HG03280 (cell line): ENCODE measurements around the gene LAMTOR4.

Source experiments
- ATAC-seq: cut with Tn5 transposase; IDR thresholded peaks from one replicate; pipeline ENCODE4 v1.9.1; 2021; ENCODE audit warnings: mild to moderate bottlenecking, moderate library complexity; ENCODE audit not compliant: unreplicated experiment

LAMTOR4 gene

DNA sequence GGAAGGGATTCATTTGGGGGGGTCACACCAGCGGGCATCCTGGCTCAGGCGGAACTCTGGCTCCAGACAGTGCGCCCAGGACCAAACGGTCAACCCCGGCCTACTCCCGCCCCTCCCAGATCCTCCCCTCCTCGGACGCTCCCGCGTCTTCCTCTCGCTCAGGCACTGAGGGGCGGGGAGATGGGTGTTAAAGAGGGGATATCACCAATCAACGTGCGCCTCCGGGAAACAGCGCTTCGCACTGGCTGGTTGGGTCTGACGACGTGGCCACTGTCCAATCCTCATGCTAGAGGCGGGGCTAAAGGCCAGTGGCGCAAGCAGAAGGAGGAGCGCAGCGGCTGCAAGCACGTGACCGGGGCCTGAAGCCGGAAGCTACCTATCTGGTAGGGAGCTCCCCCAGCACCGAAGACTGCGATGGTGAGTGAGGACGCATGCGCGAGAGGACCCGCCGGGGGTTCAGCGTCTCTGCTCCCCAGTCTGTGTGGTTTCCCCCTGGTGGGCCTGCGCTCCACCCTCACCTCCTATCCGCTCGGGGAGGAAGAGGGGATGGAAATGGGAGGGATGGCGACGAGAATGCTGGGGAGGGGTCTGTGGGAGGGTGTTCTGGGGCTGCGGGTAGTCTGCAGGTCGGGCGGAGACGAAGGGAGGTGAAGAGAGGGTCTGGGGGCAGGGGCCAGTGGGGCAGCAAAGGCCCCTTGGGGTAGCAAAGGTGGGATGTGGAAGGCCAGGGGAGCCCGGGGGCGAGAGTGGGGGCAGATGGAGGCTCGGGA lies at the start of gene LAMTOR4:
Gene LAMTOR4, plus strand, starts transcription at position 360 of the 770 bp plus-strand sequence. Its CDS starts 55 bp downstream, at position 415.
- ATAC-seq = peak; percentile 99

- no peak for ATAC-seq
These were observed 49.3 kb upstream of the LAMTOR4 start for GRCh38 chr7:100099452-100099851.

DNA sequence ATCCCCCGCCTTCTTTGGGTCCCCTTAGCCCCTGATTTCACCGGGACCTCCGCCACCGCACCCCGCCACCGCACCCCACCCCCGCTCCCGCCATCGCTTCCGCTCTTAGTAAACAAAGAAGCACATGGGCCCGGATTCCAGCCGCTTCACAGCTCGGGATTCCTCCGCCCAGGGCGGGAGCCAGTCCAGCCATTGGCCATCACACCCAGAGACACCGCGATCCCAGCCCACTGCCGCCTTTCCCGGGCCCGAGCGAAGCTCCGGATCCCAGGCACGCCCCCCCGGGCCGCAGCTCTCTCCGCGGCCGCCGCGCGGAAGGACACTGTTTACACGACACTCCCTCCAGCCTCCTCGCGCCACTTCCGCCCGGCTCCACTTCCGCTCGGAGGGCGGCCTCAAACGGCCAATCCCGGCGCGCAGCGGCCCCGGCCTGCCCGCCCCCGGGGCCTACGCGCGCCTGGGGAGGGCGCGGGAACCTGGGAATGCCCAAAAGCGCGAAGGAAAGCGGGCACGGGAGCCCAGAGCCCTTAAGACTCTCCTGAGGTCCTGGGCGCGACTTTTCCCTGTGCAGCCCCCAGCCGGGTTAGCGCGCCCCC lies 48.2 kb upstream of the LAMTOR4 start:
- peak; percentile 73 for ATAC-seq

DNA sequence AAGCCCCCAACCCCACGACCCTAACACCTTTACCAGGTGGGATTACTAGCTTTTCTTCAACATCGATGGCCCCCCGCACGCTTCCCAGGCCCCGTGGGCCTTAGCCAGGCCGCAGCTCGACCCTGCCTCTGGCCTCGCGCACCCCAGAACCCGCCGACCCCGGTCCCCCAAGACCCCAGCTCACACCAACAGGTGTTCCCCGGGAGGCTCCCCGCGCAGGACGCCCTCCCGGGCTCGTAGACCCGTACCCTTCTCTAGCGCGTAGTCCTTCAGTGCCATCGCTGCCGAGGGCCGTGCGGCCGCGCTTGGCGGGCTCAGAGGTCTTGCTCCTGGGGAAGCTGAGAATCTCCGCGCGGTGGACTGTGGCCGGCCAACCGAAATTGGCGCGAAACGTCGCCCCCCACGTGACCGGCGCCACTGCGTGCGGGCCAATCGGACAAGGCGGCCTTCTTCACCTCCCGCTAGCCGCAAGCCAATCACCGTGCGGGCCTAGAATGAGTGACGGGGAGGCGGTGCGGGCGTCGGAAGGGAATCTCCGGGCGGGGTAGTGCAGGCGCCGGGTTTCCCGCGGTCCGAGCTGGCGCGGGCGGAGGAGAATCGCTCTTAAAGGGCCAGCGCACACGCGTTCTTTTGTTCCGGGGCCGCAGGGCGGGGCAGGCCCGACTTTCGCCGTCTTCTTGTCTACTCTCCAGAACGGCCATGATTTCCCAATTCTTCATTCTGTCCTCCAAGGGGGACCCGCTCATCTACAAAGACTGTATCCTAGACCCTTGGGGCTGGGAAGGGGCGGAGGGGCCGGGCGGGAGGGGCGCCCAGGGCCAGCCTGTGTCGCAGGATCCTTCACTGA lies 47.5 kb upstream of the LAMTOR4 start, which contains the start of the genes AP4M1 and MCM7:
Gene AP4M1, plus strand, starts transcription at position 628 of the 847 bp plus-strand sequence. Its CDS starts 72 bp downstream, at position 700.
Gene MCM7, minus strand, starts transcription at position 382 of the 847 bp plus-strand sequence. Its CDS starts 103 bp downstream, at position 279.
- ATAC-seq = peak; percentile 87

- ATAC-seq = no peak
These were observed 45.5 kb upstream of the LAMTOR4 start for GRCh38 chr7:100102950-100103840.

GRCh38 chr7:100105534-100105933 lies 43.2 kb upstream of the LAMTOR4 start:
- no peak for ATAC-seq

DNA sequence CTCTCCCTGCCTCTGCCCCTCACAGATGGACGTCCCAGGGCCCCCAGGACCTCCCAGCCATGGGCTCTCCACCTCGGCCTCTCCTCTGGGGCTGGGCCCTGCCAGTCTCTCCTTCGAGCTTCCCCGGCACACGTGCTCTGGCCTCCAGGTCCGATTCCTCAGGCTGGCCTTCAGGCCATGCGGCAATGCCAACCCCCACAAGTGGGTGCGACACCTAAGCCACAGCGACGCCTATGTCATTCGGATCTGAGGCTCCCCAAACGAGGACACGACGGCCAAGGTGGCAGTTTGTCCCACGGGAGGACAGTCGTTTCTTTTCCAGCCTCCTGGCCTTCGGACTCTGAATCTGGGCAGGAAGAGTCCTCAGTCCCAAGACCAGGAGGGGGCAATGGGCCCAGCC lies 42.1 kb upstream of the LAMTOR4 start:
- no peak for ATAC-seq

- no peak for ATAC-seq
These were observed 41.5 kb upstream of the LAMTOR4 start for GRCh38 chr7:100107125-100107737.

DNA sequence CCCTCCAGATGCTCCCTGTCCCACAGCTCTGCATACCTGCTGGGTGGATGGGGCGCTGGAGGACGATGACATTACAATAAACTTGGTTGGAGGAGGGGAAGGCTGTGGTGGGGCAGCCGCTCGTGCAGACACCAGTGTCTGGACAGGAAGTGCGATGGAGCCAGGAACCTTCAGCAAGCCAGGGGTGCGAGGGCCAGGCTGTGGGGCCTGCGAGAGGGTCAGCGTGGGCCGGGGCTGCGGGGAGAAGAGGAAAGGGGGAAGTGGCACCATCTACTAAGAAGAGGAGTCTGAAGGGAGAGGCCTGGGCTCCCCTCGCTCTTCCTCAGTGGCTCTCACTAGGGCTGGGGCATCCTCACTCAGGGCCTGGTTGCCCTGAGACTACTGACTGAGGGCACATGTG lies 40.8 kb upstream of the LAMTOR4 start:
- no peak for ATAC-seq

GRCh38 chr7:100109521-100110163 lies 39.1 kb upstream of the LAMTOR4 start:
- no peak for ATAC-seq

- no peak for ATAC-seq
These were observed 37.6 kb upstream of the LAMTOR4 start for GRCh38 chr7:100111156-100111555.

DNA sequence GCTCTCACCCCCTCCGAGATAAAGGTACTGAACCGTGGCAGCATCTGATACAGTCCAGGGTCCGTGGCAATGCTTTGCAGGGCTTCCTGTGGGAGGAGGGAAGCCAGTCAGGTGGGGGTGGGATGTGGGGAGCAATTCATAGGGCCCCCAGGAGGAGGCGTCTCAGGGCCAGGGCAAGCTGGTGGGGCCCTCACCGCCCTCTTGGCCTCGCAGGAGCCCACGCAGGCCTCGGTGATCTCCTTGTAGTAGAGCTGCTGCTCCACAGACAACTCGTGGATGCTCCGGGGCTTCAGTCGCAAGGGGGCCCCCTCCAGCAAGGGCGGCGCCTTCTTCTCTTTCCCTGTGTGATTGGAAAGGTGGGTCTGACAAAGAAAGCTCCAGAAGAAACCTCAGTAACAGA lies 36.8 kb upstream of the LAMTOR4 start:
- ATAC-seq = no peak

DNA sequence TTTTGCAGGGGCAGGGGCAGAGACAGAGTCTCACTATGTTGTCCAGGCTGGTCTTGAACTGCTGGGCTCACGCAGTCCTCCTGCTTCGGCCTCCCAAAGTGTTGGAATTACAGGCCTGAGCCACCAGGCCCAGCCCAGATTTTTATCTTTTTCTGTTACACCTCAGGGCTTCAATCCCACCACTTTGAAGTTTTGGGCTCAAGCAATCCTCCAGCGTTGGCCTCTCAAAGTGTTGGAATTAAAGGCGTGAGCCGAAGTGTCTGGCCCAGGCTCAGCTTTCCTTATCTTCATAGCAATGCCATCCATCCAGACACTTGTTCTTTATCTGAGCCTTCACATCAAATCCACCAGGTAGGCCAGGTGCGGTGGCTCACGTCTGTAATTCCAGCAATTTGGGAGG lies 33.7 kb upstream of the LAMTOR4 start:
- ATAC-seq = no peak

DNA sequence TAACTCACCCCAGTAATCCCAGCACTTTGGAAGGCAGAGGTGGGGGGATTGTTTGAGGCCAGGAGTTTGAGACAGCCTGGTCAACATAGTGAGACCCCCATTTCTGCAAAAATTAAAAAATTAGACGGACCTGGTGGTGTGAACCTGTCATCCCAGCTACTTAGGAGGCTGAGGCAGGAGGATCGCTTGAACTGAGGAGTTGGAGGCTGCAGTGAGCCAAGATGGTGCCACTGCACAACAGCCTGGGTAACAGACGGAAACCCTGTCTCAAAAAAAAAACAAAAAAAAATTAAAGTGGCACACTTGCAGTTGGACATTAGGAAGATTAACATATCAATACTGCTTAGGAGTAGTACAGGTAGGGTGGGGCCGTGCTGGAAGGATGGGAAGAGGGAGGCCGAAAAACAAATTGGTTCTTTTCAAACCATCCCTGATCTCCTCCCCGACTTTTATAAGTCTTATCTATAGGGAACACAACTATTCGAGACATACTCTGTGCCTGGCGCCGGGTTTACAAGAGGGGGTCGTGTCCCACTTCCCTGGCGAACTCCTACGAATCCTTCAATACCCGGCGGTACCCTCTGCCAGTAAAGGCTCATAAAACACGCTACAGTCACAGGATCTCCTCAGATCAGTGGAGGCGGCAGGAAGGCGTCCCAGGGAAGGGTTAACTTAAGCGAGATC lies 30.2 kb upstream of the LAMTOR4 start:
- ATAC-seq = no peak

GRCh38 chr7:100119072-100119969 lies 29.4 kb upstream of the LAMTOR4 start, which contains the start of the genes CNPY4 and TAF6:
CNPY4 (plus strand) TSS chr7:100119634; CDS start chr7:100119745, 111 bp downstream.
TAF6 (minus strand) TSS chr7:100119358; CDS start chr7:100114209, 5,149 bp downstream.
- ATAC-seq = peak; percentile 78

- peak; percentile 33 for ATAC-seq
These were observed 28.6 kb upstream of the LAMTOR4 start for GRCh38 chr7:100119970-100120732.

DNA sequence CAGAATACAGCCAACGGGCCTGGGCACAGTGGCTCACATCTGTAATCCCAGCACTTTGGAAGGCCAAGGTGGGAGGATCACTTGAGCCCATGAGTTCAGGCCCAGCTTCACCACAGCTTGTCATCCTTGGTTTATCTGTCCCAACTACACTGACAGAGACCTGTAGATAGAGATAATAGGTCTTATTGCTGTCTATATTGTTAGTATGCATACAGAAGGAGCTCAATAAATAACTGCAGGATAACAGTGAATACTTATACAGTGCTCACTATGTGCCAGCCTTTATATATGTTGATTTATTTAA lies 28.0 kb upstream of the LAMTOR4 start:
- no peak for ATAC-seq
